BLaER1 treated with 17β-estradiol and CSF1 and Interleukin-3, amounts not matched to agents 10 nM and 100 nM (cell line): ENCODE measurements around the gene LACTBL1.
"Not testable (repeated sequence)": the region's sequence is repeated elsewhere in the genome, so short reads cannot be mapped to it uniquely, and the experiment has no call there.

ENCODE experiments used
- H3K27ac ChIP-seq, 11 experiments: shearing (Covaris generic); formaldehyde crosslinking; 2 replicates each; pipeline ENCODE4 v1.8.1; 2022
- H3K27me3 ChIP-seq, 11 experiments: shearing (Covaris generic); formaldehyde crosslinking; 2 replicates each; pipeline ENCODE4 v1.8.1; 2022
- H3K36me3 ChIP-seq, 11 experiments: shearing (Covaris generic); formaldehyde crosslinking; 2 replicates each; pipeline ENCODE4 v1.8.1; 2022
- H3K4me1 ChIP-seq, 10 experiments: shearing (Covaris generic); formaldehyde crosslinking; 2 replicates each; pipeline ENCODE4 v1.8.1; 2022
- H3K4me2 ChIP-seq, 11 experiments: shearing (Covaris generic); formaldehyde crosslinking; 2 replicates each; pipeline ENCODE4 v1.8.1; 2022
- H3K4me3 ChIP-seq, 10 experiments: shearing (Covaris generic); formaldehyde crosslinking; 2 replicates each; pipeline ENCODE4 v1.8.1; 2022
- H3K9ac ChIP-seq, 11 experiments: shearing (Covaris generic); formaldehyde crosslinking; 2 replicates each; pipeline ENCODE4 v1.8.1; 2022
- H3K9me3 ChIP-seq, 11 experiments: shearing (Covaris generic); formaldehyde crosslinking; replicated peaks in 1 of 11; 2 replicates each; pipeline ENCODE4 v1.8.1; 2022
- H4K20me1 ChIP-seq, 11 experiments: shearing (Covaris generic); formaldehyde crosslinking; 2 replicates each; pipeline ENCODE4 v1.8.1; 2022
- Cebpa-rat ChIP-seq, 11 experiments: shearing (Covaris generic); IDR thresholded peaks; 2 replicates each; pipeline ENCODE4 v1.8.1; 2022

LACTBL1 gene

GRCh38 chr1:23013657-23014056 is 41.0 kb upstream of the LACTBL1 start:
- peak overlapping the region in 10 of 11 experiments; percentile 14 to 68 (median 35); a peak in 12 of 22 replicates for H3K4me2 ChIP-seq
- H3K4me3 ChIP-seq: no peak overlapping the region
- no peak overlapping the region for H3K9ac ChIP-seq
- H3K4me1 ChIP-seq: peaks cover 5 to 28% (median 18%) of the 10 kb centered on the region in 10 experiments; a peak in 16 of 20 replicates
- no peaks in the 10 kb centered on the region for H3K9me3 ChIP-seq
- H3K27me3 ChIP-seq: no peaks in the 10 kb centered on the region
- TF ChIP-seq Cebpa-rat (IDR thresholded peaks at IDR 0.05): peak in 6 of 11 experiments; percentile 27 to 35 (median 32); a peak in 2 of 22 replicates
- H4K20me1 ChIP-seq: no peaks in the 10 kb centered on the region
- peak overlapping the region in 3 of 11 experiments; percentile 4 to 49 (median 16); a peak in 5 of 22 replicates for H3K27ac ChIP-seq
- no peaks in the 10 kb centered on the region for H3K36me3 ChIP-seq

GRCh38 chr1:23010025-23010424 is 37.4 kb upstream of the LACTBL1 start:
- not testable (repeated sequence) for H3K27me3 ChIP-seq, H4K20me1 ChIP-seq, H3K4me3 ChIP-seq, H3K27ac ChIP-seq, H3K9me3 ChIP-seq, H3K9ac ChIP-seq, H3K36me3 ChIP-seq
- H3K4me2 ChIP-seq: 0 out of 22 replicates have a peak overlapping the region, but pooled peaks of 1 of the 11 experiments have one; percentile 11
- H3K4me1 ChIP-seq: peaks cover 5 to 26% (median 18%) of the 10 kb centered on the region in 10 experiments; a peak in 16 of 20 replicates

GRCh38 chr1:23008901-23009300 is 36.2 kb upstream of the LACTBL1 start:
- no peak overlapping the region for H3K4me2 ChIP-seq
- no peak overlapping the region for H3K4me3 ChIP-seq
- no peaks in the 10 kb centered on the region for H3K9me3 ChIP-seq
- H3K36me3 ChIP-seq: no peaks in the 10 kb centered on the region
- no peaks in the 10 kb centered on the region for H3K27me3 ChIP-seq
- no peak for TF ChIP-seq Cebpa-rat (IDR thresholded peaks at IDR 0.05)
- H3K9ac ChIP-seq: no peak overlapping the region
- H3K27ac ChIP-seq: no peak overlapping the region
- H3K4me1 ChIP-seq: peaks cover 2 to 21% (median 15%) of the 10 kb centered on the region in 10 experiments; a peak in 16 of 20 replicates
- H4K20me1 ChIP-seq: no peaks in the 10 kb centered on the region

GRCh38 chr1:23007106-23007505 is 34.4 kb upstream of the LACTBL1 start:
- Histone ChIP-seq H3K27me3 (no peaks in the 10 kb centered on the region), H3K9me3 (peaks cover 0 to 10% (median 0%) of the 10 kb centered on the region in 11 experiments; a peak in 1 of 22 replicates), H3K36me3 (no peaks in the 10 kb centered on the region), H3K4me1 (peaks cover 0 to 15% (median 9%) of the 10 kb centered on the region in 10 experiments; a peak in 10 of 20 replicates), H3K27ac (no peak overlapping the region), H3K9ac (no peak overlapping the region), H4K20me1 (no peaks in the 10 kb centered on the region), H3K4me2 (no peak overlapping the region), H3K4me3 (no peak overlapping the region)
- no peak for TF ChIP-seq Cebpa-rat (IDR thresholded peaks at IDR 0.05)

- not testable (repeated sequence) for H3K36me3 ChIP-seq, H4K20me1 ChIP-seq, H3K4me2 ChIP-seq, H3K4me1 ChIP-seq, H3K27ac ChIP-seq, H3K4me3 ChIP-seq, H3K9ac ChIP-seq, H3K27me3 ChIP-seq
- peaks cover 15 to 30% (median 19%) of the 10 kb centered on the region in 11 experiments for H3K9me3 ChIP-seq
Observed at GRCh38 chr1:23004769-23005168, 32.1 kb upstream of the LACTBL1 start.

GRCh38 chr1:23004112-23004511 is 31.4 kb upstream of the LACTBL1 start:
- H3K27me3 ChIP-seq: no peaks in the 10 kb centered on the region
- no peak overlapping the region for H3K9ac ChIP-seq
- H4K20me1 ChIP-seq: no peaks in the 10 kb centered on the region
- H3K36me3 ChIP-seq: no peaks in the 10 kb centered on the region
- H3K27ac ChIP-seq: no peak overlapping the region
- peaks cover 19 to 37% (median 26%) of the 10 kb centered on the region in 11 experiments for H3K9me3 ChIP-seq
- no peaks in the 10 kb centered on the region for H3K4me1 ChIP-seq
- H3K4me3 ChIP-seq: no peak overlapping the region
- no peak overlapping the region for H3K4me2 ChIP-seq
- TF ChIP-seq Cebpa-rat (IDR thresholded peaks at IDR 0.05): no peak

- H3K9ac ChIP-seq, H3K4me2 ChIP-seq, H3K4me3 ChIP-seq, H3K36me3 ChIP-seq, H3K4me1 ChIP-seq, H3K27ac ChIP-seq, H4K20me1 ChIP-seq, H3K27me3 ChIP-seq: not testable (repeated sequence)
- H3K9me3 ChIP-seq: peaks cover 28 to 53% (median 41%) of the 10 kb centered on the region in 11 experiments
Observed at GRCh38 chr1:23002218-23002617, 29.6 kb upstream of the LACTBL1 start.

- H3K9ac ChIP-seq: not testable (repeated sequence)
Observed at GRCh38 chr1:23000133-23000532, 27.5 kb upstream of the LACTBL1 start.

GRCh38 chr1:22997528-22997927 is 24.9 kb upstream of the LACTBL1 start:
- H3K27me3 ChIP-seq, H3K4me3 ChIP-seq, H3K4me2 ChIP-seq, H3K9ac ChIP-seq, H3K27ac ChIP-seq, H3K4me1 ChIP-seq, H3K36me3 ChIP-seq, H4K20me1 ChIP-seq: not testable (repeated sequence)
- peaks cover 72 to 93% (median 87%) of the 10 kb centered on the region in 11 experiments for H3K9me3 ChIP-seq

More at GRCh38 chr1:23000133-23000532, 27.5 kb upstream of the LACTBL1 start:
- peaks cover 46 to 74% (median 62%) of the 10 kb centered on the region in 11 experiments for H3K9me3 ChIP-seq
- H3K4me1 ChIP-seq, H3K27me3 ChIP-seq, H3K27ac ChIP-seq, H3K36me3 ChIP-seq, H3K4me3 ChIP-seq, H4K20me1 ChIP-seq, H3K4me2 ChIP-seq: not testable (repeated sequence)

- no peak for TF ChIP-seq Cebpa-rat (IDR thresholded peaks at IDR 0.05)
- Histone ChIP-seq H3K4me1 (no peaks in the 10 kb centered on the region), H3K9me3 (peaks cover 75 to 99% (median 90%) of the 10 kb centered on the region in 11 experiments), H3K27ac (no peak overlapping the region), H3K4me2 (no peak overlapping the region), H4K20me1 (no peaks in the 10 kb centered on the region), H3K9ac (no peak overlapping the region), H3K27me3 (no peaks in the 10 kb centered on the region), H3K4me3 (no peak overlapping the region), H3K36me3 (no peaks in the 10 kb centered on the region; a peak in 1 of 22 replicates)
Observed at GRCh38 chr1:22995774-22996173, 23.1 kb upstream of the LACTBL1 start.

GRCh38 chr1:22993220-22993795 is 20.6 kb upstream of the LACTBL1 start:
- H3K4me3 ChIP-seq, H3K9ac ChIP-seq, H3K27ac ChIP-seq, H3K4me2 ChIP-seq, H3K4me1 ChIP-seq, H4K20me1 ChIP-seq, H3K27me3 ChIP-seq, H3K36me3 ChIP-seq: not testable (repeated sequence)
- H3K9me3 ChIP-seq: peaks cover 53 to 82% (median 74%) of the 10 kb centered on the region in 11 experiments

GRCh38 chr1:22992384-22992783 is 19.7 kb upstream of the LACTBL1 start:
- not testable (repeated sequence) for H3K27ac ChIP-seq, H3K36me3 ChIP-seq, H4K20me1 ChIP-seq, H3K4me2 ChIP-seq, H3K4me3 ChIP-seq, H3K9ac ChIP-seq, H3K4me1 ChIP-seq, H3K27me3 ChIP-seq
- peaks cover 53 to 74% (median 72%) of the 10 kb centered on the region in 11 experiments for H3K9me3 ChIP-seq
